ENCODE data around the gene INMT. TPM values are rescaled to one million over a fixed set of nuclear protein-coding genes. Genes with fewer than 3 reads are reported as not detected.

Gene INMT
- total and polyA plus RNA-seq, 2 of the 8 experiments (the other 6 are each of a cell fraction or from before 2014, with no cell fraction given): 0.60 to 0.94 TPM

GRCh38 chr7:30771174-30771879 is 19.4 kb downstream of the INMT start, which contains the start of gene MINDY4 (continued):
- TF ChIP-seq USF2 (IDR thresholded peaks at IDR 0.05; ENCODE audit: low read length) (no peak), CHD7 (IDR thresholded peaks at IDR 0.05; ENCODE audit: insufficient replicate concordance, low read length) (no peak), JUND (IDR thresholded peaks at IDR 0.05; ENCODE audit: low read length) (no peak), NANOG (IDR thresholded peaks at IDR 0.05; ENCODE audit: insufficient read depth, low read depth, low read length, poor library complexity, severe bottlenecking) (no peak)
